GM10248 (cell line): ENCODE measurements around the gene ATP2B2.
"Not testable (repeated sequence)": the region's sequence is repeated elsewhere in the genome, so short reads cannot be mapped to it uniquely, and the experiment has no call there.

ENCODE experiments used
- CTCF ChIA-PET: fragments of 300-600 bp; sonication (Branson Sonifier 250); formaldehyde crosslinking; extraction: SDS; loops from one replicate; lab custom pipeline; 2021; ENCODE audit warnings: antibody characterized with exemption; lab: Yijun Ruan, JAX
- POLR2A ChIA-PET: fragments of 350-650 bp; sonication (Branson Sonifier 250); formaldehyde crosslinking; extraction: SDS; loops from one replicate; lab custom pipeline; 2020; ENCODE audit warnings: antibody characterized with exemption; lab: Yijun Ruan, JAX
- DNase-seq: peaks from one replicate; pipeline ENCODE4 v3.0.0; 2012; ENCODE audit errors: extremely low spot score
- CTCF ChIP-seq: IDR thresholded peaks from 2 replicates; pipeline ENCODE4 v1.5.1; 2012; ENCODE audit warnings: mild to moderate bottlenecking, low read depth; ENCODE audit errors: extremely low read depth, missing control alignments, control extremely low read depth

The ATP2B2 gene

GRCh38 chr3:10546820-10547263, 41.5 kb upstream of the ATP2B2 start:
- CTCF ChIA-PET, result no interaction called here
- no peak for TF ChIP-seq CTCF
- no peak for DNase-seq
- POLR2A ChIA-PET, result no interaction called here

- POLR2A ChIA-PET, result no interaction called here
- CTCF ChIA-PET, result no interaction called here
- no peak for TF ChIP-seq CTCF
- no peak for DNase-seq
Observed at GRCh38 chr3:10546181-10546624, 40.8 kb upstream of the ATP2B2 start.

- no peak for DNase-seq
- ChIA-PET CTCF (interaction anchor here (1.5 kb wide), 1 partner anchor 13 kb away, joined by 3 read pairs; no protein-coding TSS in a partner anchor), POLR2A (no interaction called here)
- no peak for TF ChIP-seq CTCF
Observed at GRCh38 chr3:10542518-10542917, 37.1 kb upstream of the ATP2B2 start.

- POLR2A ChIA-PET, CTCF ChIA-PET, DNase-seq: not testable (repeated sequence)
Observed at GRCh38 chr3:10540347-10540746, 35.0 kb upstream of the ATP2B2 start.

- DNase-seq, result no peak
- CTCF ChIA-PET, result interaction anchor here (0.8 to 1.2 kb wide), 3 partner anchors 10 to 254 kb away, joined by 3 to 4 read pairs (median 3); no protein-coding TSS in a partner anchor
- POLR2A ChIA-PET, result no interaction called here
- no peak for TF ChIP-seq CTCF
Observed at GRCh38 chr3:10534066-10534465, 28.7 kb upstream of the ATP2B2 start.

GRCh38 chr3:10533737-10534023, 28.3 kb upstream of the ATP2B2 start:
- POLR2A ChIA-PET, result no interaction called here
- CTCF ChIA-PET, result interaction anchor here (0.8 to 1.2 kb wide), 3 partner anchors 9 to 255 kb away, joined by 3 to 4 read pairs (median 3); no protein-coding TSS in a partner anchor
- no peak for DNase-seq
- TF ChIP-seq CTCF, result no peak

DNA sequence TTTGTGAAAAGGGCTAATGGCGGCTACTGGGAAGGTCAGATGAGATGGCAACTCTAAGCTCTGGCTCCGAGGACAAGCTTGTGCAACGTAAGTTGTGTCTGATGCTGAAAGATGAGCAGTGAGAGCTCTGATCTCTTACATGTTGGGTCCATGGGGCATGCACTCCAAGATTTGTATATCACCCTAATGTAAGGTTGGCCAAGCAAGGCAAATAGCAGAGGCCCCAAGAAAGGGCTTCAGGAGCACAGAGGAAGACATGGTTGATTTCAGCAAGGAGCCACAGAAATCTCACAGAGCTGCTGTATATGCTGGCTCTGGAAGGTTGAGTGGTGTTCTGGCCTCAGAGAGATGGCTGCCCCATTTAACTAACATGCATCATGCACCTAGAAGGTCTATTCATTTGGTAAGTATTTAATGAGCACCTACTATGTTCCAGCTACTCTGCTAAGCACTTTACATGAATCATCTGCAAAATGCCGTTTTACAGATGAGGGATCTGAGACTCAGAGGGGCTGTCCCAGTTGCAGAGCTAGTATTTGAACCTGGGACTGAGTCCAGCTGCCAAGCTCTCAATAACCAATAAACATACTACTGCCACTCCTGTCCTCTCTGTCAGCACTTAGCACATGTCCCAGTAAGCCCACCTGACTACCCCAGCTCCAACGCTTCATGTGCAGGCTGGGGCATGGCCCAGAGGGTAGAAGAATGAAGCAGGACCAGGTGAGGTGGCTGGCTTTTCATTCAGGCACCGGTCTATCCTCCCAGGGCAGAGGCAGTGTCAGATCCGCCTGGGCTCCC, 27.8 kb upstream of the ATP2B2 start:
- no peak for DNase-seq
- no peak for TF ChIP-seq CTCF
- CTCF ChIA-PET, result interaction anchor here (0.8 to 1.2 kb wide), 3 partner anchors 9 to 255 kb away, joined by 3 to 4 read pairs (median 3); no protein-coding TSS in a partner anchor
- POLR2A ChIA-PET, result no interaction called here
